Measurements from ENCODE around the gene GRIK4. TPM values are rescaled to one million over a fixed set of nuclear protein-coding genes. Genes with fewer than 3 reads are reported as not detected.

Gene GRIK4
- total RNA-seq, 1 experiment from 2014 or later = not detected

DNA sequence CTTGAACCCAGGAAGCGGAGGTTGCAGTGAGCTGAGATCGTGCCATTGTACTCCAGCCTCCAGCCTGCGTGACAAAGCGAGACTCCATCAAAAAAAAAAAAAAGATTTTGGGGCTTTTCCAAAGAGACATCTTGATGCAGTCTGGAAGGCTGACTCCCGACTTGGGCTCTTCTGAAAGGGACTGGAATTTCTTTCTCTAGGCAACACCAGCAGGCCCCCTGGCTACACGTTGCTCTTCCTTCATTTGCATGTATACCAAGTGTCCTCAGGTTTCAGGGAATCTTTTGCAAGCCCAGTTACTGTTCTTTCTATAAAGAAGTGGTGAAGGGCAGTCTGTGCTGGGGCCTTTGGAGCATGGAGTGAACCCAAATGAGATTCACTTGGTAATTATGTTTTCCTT lies 211.0 kb downstream of the GRIK4 start:
- Histone ChIP-seq H3K9me3 (ENCODE audit: low read length) (no peaks in the 10 kb centered on the region), H3K9ac (ENCODE audit: low read length) (no peak overlapping the region), H3K4me2 (ENCODE audit: low read depth, low read length, poor library complexity, severe bottlenecking) (no peak overlapping the region), H3K79me2 (ENCODE audit: low read length) (no peaks in the 10 kb centered on the region), H3K36me3 (ENCODE audit: insufficient read depth, low read length) (no peaks in the 10 kb centered on the region), H3K4me3 (ENCODE audit: low read length) (no peak overlapping the region), H4K20me1 (ENCODE audit: insufficient read depth, low read depth, low read length) (no peaks in the 10 kb centered on the region), H2AFZ (ENCODE audit: low read length) (no peak overlapping the region), H3K27ac (ENCODE audit: low read length) (no peak overlapping the region), H3K27me3 (ENCODE audit: low read length) (no peaks in the 10 kb centered on the region), H3K9me2 (replicated peaks; ENCODE audit: insufficient read depth, low read length) (no peaks in the 10 kb centered on the region), H3K4me1 (ENCODE audit: low read length) (no peaks in the 10 kb centered on the region)
- no peak for DNase-seq

DNA sequence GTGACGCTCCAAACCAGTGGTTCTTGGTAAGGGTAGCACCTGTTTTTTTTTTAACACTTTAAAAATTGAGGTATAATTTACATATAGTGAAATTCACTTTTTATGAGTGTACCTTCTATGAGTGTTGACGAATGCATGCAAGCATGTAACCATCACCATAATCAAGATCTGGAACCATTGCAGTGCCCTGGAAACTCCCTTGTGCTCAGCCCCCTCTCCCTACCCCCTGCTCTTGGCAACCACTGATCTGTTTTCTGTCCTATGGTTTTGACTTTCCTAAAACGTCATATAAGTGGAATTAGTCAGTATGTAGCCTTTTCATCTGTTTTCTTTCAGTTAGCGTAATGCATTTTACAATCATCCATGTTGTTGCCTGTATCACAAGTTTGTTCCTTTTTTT lies 212.2 kb downstream of the GRIK4 start:
- H3K4me1 ChIP-seq (ENCODE audit: low read length) = no peaks in the 10 kb centered on the region
- no peaks in the 10 kb centered on the region for H3K27me3 ChIP-seq (ENCODE audit: low read length)
- no peak for DNase-seq
- H3K4me3 ChIP-seq (ENCODE audit: low read length) = no peak overlapping the region
- H4K20me1 ChIP-seq (ENCODE audit: insufficient read depth, low read depth, low read length) = no peaks in the 10 kb centered on the region
- no peak overlapping the region for H3K9ac ChIP-seq (ENCODE audit: low read length)
- no peaks in the 10 kb centered on the region for H3K79me2 ChIP-seq (ENCODE audit: low read length)
- no peaks in the 10 kb centered on the region for H3K9me2 ChIP-seq (replicated peaks; ENCODE audit: insufficient read depth, low read length)
- H3K9me3 ChIP-seq (ENCODE audit: low read length) = no peaks in the 10 kb centered on the region
- no peak overlapping the region for H3K27ac ChIP-seq (ENCODE audit: low read length)
- H2AFZ ChIP-seq (ENCODE audit: low read length) = no peak overlapping the region
- no peak overlapping the region for H3K4me2 ChIP-seq (ENCODE audit: low read depth, low read length, poor library complexity, severe bottlenecking)
- H3K36me3 ChIP-seq (ENCODE audit: insufficient read depth, low read length) = no peaks in the 10 kb centered on the region

DNA sequence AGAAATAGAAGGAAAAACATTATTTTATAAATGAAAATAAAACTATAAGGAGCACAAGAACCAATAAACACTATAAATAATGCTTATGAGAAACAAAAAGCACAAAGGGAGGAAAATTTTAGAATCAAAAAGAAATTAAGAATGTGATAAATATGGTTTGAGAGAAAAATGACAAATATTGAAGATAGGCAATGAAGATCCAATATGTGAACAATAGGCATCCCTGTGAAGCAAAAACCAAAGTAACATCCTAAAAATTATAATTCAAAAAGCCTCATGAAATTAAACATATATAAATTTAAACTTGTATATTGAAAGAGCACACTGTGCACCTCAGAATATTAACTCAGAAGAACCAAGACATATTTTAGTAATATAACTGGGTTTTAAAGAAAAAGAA lies 216.2 kb downstream of the GRIK4 start:
- no peak overlapping the region for H3K4me2 ChIP-seq (ENCODE audit: low read depth, low read length, poor library complexity, severe bottlenecking)
- H3K9me2 ChIP-seq (replicated peaks; ENCODE audit: insufficient read depth, low read length) = no peaks in the 10 kb centered on the region
- no peaks in the 10 kb centered on the region for H3K27me3 ChIP-seq (ENCODE audit: low read length)
- H3K79me2 ChIP-seq (ENCODE audit: low read length) = no peaks in the 10 kb centered on the region
- H2AFZ ChIP-seq (ENCODE audit: low read length) = no peak overlapping the region
- H3K36me3 ChIP-seq (ENCODE audit: insufficient read depth, low read length) = no peaks in the 10 kb centered on the region
- no peaks in the 10 kb centered on the region for H3K9me3 ChIP-seq (ENCODE audit: low read length)
- H4K20me1 ChIP-seq (ENCODE audit: insufficient read depth, low read depth, low read length) = no peaks in the 10 kb centered on the region
- no peak overlapping the region for H3K4me3 ChIP-seq (ENCODE audit: low read length)
- no peak overlapping the region for H3K27ac ChIP-seq (ENCODE audit: low read length)
- no peak for DNase-seq
- H3K4me1 ChIP-seq (ENCODE audit: low read length) = no peaks in the 10 kb centered on the region
- H3K9ac ChIP-seq (ENCODE audit: low read length) = no peak overlapping the region

GRCh38 chr11:120735035-120735434 lies 223.5 kb downstream of the GRIK4 start:
- no peak for DNase-seq

GRCh38 chr11:120738516-120739046 lies 227.0 kb downstream of the GRIK4 start:
- no peaks in the 10 kb centered on the region for H3K36me3 ChIP-seq (ENCODE audit: insufficient read depth, low read length)
- H4K20me1 ChIP-seq (ENCODE audit: insufficient read depth, low read depth, low read length) = no peaks in the 10 kb centered on the region
- H3K9ac ChIP-seq (ENCODE audit: low read length) = no peak overlapping the region
- no peak overlapping the region for H3K4me2 ChIP-seq (ENCODE audit: low read depth, low read length, poor library complexity, severe bottlenecking)
- no peaks in the 10 kb centered on the region for H3K4me1 ChIP-seq (ENCODE audit: low read length)
- no peak for DNase-seq
- H3K9me3 ChIP-seq (ENCODE audit: low read length) = no peaks in the 10 kb centered on the region
- no peaks in the 10 kb centered on the region for H3K79me2 ChIP-seq (ENCODE audit: low read length)
- H3K27me3 ChIP-seq (ENCODE audit: low read length) = no peaks in the 10 kb centered on the region
- no peaks in the 10 kb centered on the region for H3K9me2 ChIP-seq (replicated peaks; ENCODE audit: insufficient read depth, low read length)
- H3K27ac ChIP-seq (ENCODE audit: low read length) = no peak overlapping the region
- no peak overlapping the region for H3K4me3 ChIP-seq (ENCODE audit: low read length)
- H2AFZ ChIP-seq (ENCODE audit: low read length) = no peak overlapping the region

More at GRCh38 chr11:120735035-120735434, 223.5 kb downstream of the GRIK4 start:
- no peak overlapping the region for H2AFZ ChIP-seq (ENCODE audit: low read length)
- H3K4me1 ChIP-seq (ENCODE audit: low read length) = no peaks in the 10 kb centered on the region
- no peak overlapping the region for H3K4me2 ChIP-seq (ENCODE audit: low read depth, low read length, poor library complexity, severe bottlenecking)
- no peaks in the 10 kb centered on the region for H3K79me2 ChIP-seq (ENCODE audit: low read length)
- H3K9ac ChIP-seq (ENCODE audit: low read length) = no peak overlapping the region
- no peaks in the 10 kb centered on the region for H3K36me3 ChIP-seq (ENCODE audit: insufficient read depth, low read length)
- H3K27me3 ChIP-seq (ENCODE audit: low read length) = no peaks in the 10 kb centered on the region
- H3K4me3 ChIP-seq (ENCODE audit: low read length) = no peak overlapping the region
- H3K27ac ChIP-seq (ENCODE audit: low read length) = no peak overlapping the region
- H4K20me1 ChIP-seq (ENCODE audit: insufficient read depth, low read depth, low read length) = no peaks in the 10 kb centered on the region
- H3K9me3 ChIP-seq (ENCODE audit: low read length) = no peaks in the 10 kb centered on the region
- H3K9me2 ChIP-seq (replicated peaks; ENCODE audit: insufficient read depth, low read length) = no peaks in the 10 kb centered on the region

DNA sequence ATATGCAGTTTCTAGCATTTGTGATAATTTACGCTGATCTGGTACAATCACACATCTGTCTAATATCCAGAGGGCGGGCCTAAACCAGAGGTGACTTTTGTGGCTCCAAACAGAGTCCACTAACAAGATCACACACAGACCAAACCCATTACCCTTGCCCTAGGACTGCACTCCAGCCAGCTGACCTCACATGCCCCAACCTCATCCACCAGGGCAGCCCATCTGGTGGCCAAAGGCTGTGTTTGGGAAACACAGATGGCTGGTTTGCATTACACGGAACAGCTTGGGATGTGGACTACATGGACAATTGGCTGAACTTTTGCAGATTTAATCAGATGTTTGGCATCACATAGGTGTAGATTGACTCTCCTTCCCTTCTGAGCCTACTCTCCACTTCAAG lies 228.2 kb downstream of the GRIK4 start:
- no peak for DNase-seq
- Histone ChIP-seq H3K4me1 (ENCODE audit: low read length) (no peaks in the 10 kb centered on the region), H3K79me2 (ENCODE audit: low read length) (no peaks in the 10 kb centered on the region), H3K9me2 (replicated peaks; ENCODE audit: insufficient read depth, low read length) (no peaks in the 10 kb centered on the region), H3K27me3 (ENCODE audit: low read length) (no peaks in the 10 kb centered on the region), H3K4me3 (ENCODE audit: low read length) (no peak overlapping the region), H3K9ac (ENCODE audit: low read length) (no peak overlapping the region), H3K36me3 (ENCODE audit: insufficient read depth, low read length) (no peaks in the 10 kb centered on the region), H4K20me1 (ENCODE audit: insufficient read depth, low read depth, low read length) (no peaks in the 10 kb centered on the region), H3K4me2 (ENCODE audit: low read depth, low read length, poor library complexity, severe bottlenecking) (no peak overlapping the region), H2AFZ (ENCODE audit: low read length) (no peak overlapping the region), H3K9me3 (ENCODE audit: low read length) (no peaks in the 10 kb centered on the region), H3K27ac (ENCODE audit: low read length) (no peak overlapping the region)

GRCh38 chr11:120740380-120740779 lies 228.8 kb downstream of the GRIK4 start:
- H3K9me3 ChIP-seq (ENCODE audit: low read length) = no peaks in the 10 kb centered on the region
- H3K27me3 ChIP-seq (ENCODE audit: low read length) = no peaks in the 10 kb centered on the region
- no peaks in the 10 kb centered on the region for H3K36me3 ChIP-seq (ENCODE audit: insufficient read depth, low read length)
- no peaks in the 10 kb centered on the region for H3K4me1 ChIP-seq (ENCODE audit: low read length)
- no peaks in the 10 kb centered on the region for H4K20me1 ChIP-seq (ENCODE audit: insufficient read depth, low read depth, low read length)
- H3K27ac ChIP-seq (ENCODE audit: low read length) = no peak overlapping the region
- DNase-seq = no peak
- H3K4me2 ChIP-seq (ENCODE audit: low read depth, low read length, poor library complexity, severe bottlenecking) = no peak overlapping the region
- H3K9ac ChIP-seq (ENCODE audit: low read length) = no peak overlapping the region
- H3K4me3 ChIP-seq (ENCODE audit: low read length) = no peak overlapping the region
- H2AFZ ChIP-seq (ENCODE audit: low read length) = no peak overlapping the region
- no peaks in the 10 kb centered on the region for H3K79me2 ChIP-seq (ENCODE audit: low read length)
- no peaks in the 10 kb centered on the region for H3K9me2 ChIP-seq (replicated peaks; ENCODE audit: insufficient read depth, low read length)

GRCh38 chr11:120744016-120744994 lies 232.8 kb downstream of the GRIK4 start:
- no peaks in the 10 kb centered on the region for H3K36me3 ChIP-seq (ENCODE audit: insufficient read depth, low read length)
- no peak overlapping the region for H2AFZ ChIP-seq (ENCODE audit: low read length)
- H3K9me2 ChIP-seq (replicated peaks; ENCODE audit: insufficient read depth, low read length) = no peaks in the 10 kb centered on the region
- H3K9ac ChIP-seq (ENCODE audit: low read length) = no peak overlapping the region
- H3K9me3 ChIP-seq (ENCODE audit: low read length) = no peaks in the 10 kb centered on the region
- H3K4me2 ChIP-seq (ENCODE audit: low read depth, low read length, poor library complexity, severe bottlenecking) = no peak overlapping the region
- no peaks in the 10 kb centered on the region for H4K20me1 ChIP-seq (ENCODE audit: insufficient read depth, low read depth, low read length)
- no peak overlapping the region for H3K27ac ChIP-seq (ENCODE audit: low read length)
- DNase-seq = no peak
- no peaks in the 10 kb centered on the region for H3K79me2 ChIP-seq (ENCODE audit: low read length)
- H3K27me3 ChIP-seq (ENCODE audit: low read length) = no peaks in the 10 kb centered on the region
- no peak overlapping the region for H3K4me3 ChIP-seq (ENCODE audit: low read length)
- H3K4me1 ChIP-seq (ENCODE audit: low read length) = no peaks in the 10 kb centered on the region

Data from Karpas-422 (cell line).